Motor neuron (in vitro differentiated cells): ENCODE data around the gene SLC24A4. TPM values are rescaled to one million over a fixed set of nuclear protein-coding genes. Genes with fewer than 3 reads are reported as not detected.

Experiments used
- ATAC-seq, 8 experiments: fragments of 200-7000 bp; cut with Tn5 transposase; replicated peaks in 6 of 8; 2 replicates each; pipeline ENCODE4 v1.8.0; 2021; ENCODE audit warnings: mild to moderate bottlenecking in 8 of 8, moderate library complexity in 8 of 8
- H3K27ac ChIP-seq, 2 donors: fragments of 250-450 bp; sonication (Bioruptor Pico); 2 replicates each; pipeline ENCODE4 v1.9.0; 2021; ENCODE audit warnings: antibody characterized with exemption in 2 of 2, mild to moderate bottlenecking in 2 of 2, moderate library complexity in 1 of 2
- H3K4me1 ChIP-seq, 2 donors: fragments of 250-450 bp; sonication (Bioruptor Pico); replicated peaks in 1 of 2; 2 replicates each; pipeline ENCODE4 v1.6.1; 2021; ENCODE audit warnings: antibody characterized with exemption in 2 of 2, mild to moderate bottlenecking in 2 of 2, moderate library complexity in 1 of 2
- H3K4me3 ChIP-seq, 5 donors: fragments of 250-450 bp; sonication (Bioruptor Pico); 2 replicates each; pipeline ENCODE4 v1.9.0; 2021; ENCODE audit warnings: antibody characterized with exemption in 5 of 5, mild to moderate bottlenecking in 5 of 5, moderate library complexity in 4 of 5
- WGBS, 10 experiments: fragments of 450-650 bp; shearing (Covaris generic); methylation state at CpG; one replicate each; pipeline ENCODE4 v1.0.0; 2022; 5-methylcytosine and 5-hydroxymethylcytosine counted together
- in situ Hi-C, 9 experiments: fragments of 400-800 bp; cut with MboI; loops; one replicate each; pipeline ENCODE4 v1.15.0; 2021; ENCODE audit warnings: low sequenced_read_pairs in 9 of 9, low pct_unique_long_range_greater_than_20kb in 2 of 9; ENCODE audit not compliant: unreplicated experiment in 9 of 9
- total RNA-seq, 8 experiments: library from RNA; unstranded; fragments of 300-600 nt; gene quantifications; 2 replicates each; pipeline versions ENCODE4 v1.2.3 to v1.2.4, GENCODE V29; 2022

Gene SLC24A4
- total RNA-seq, 8 experiments from 2014 or later, result under 0.01 to 0.66 (median 0.20) TPM; not detected in 1

GRCh38 chr14:92323916-92324818 is 1.2 kb downstream of the SLC24A4 start:
- no peak for ATAC-seq
- H3K27ac ChIP-seq, result no peak overlapping the region

GRCh38 chr14:92325835-92326234 is 2.9 kb downstream of the SLC24A4 start:
- ATAC-seq, result no peak
- no peak overlapping the region for H3K27ac ChIP-seq
- WGBS, 10 experiments, result 4 to 80% (median 52%) methylated on average over 1 to 4 of the region's 4 CpGs; no CpG with 5 or more reads in 2 of the 10 experiments
- in situ Hi-C loops, result no loop called here
- H3K4me1 ChIP-seq, result peaks cover 0 to 3% of the 10 kb centered on the region in 2 donors
- no peak overlapping the region for H3K4me3 ChIP-seq

More at GRCh38 chr14:92323916-92324818, 1.2 kb downstream of the SLC24A4 start:
- in situ Hi-C loops, result no loop called here
- peak overlapping the region in 4 of 5 donors; percentile 25 to 42 (median 28) for H3K4me3 ChIP-seq
- peaks cover 0 to 3% of the 10 kb centered on the region in 2 donors for H3K4me1 ChIP-seq
- 0 to 43% (median 14%) methylated on average over 1 to 11 of the region's 42 CpGs for WGBS, 10 experiments

- in situ Hi-C loops, result no loop called here
- no peak for ATAC-seq
- peaks cover 0 to 1% of the 10 kb centered on the region in 2 donors for H3K4me1 ChIP-seq
- 0 to 67% (median 47%) methylated on average over 1 to 6 of the region's 8 CpGs; no CpG with 5 or more reads in 2 of the 10 experiments for WGBS, 10 experiments
- H3K27ac ChIP-seq, result no peak overlapping the region
- H3K4me3 ChIP-seq, result no peak overlapping the region
These were observed 5.8 kb downstream of the SLC24A4 start for GRCh38 chr14:92328664-92329255.

GRCh38 chr14:92334050-92334449 is 11.1 kb downstream of the SLC24A4 start:
- no peak for ATAC-seq
- WGBS, 10 experiments, result 20 to 80% (median 66%) methylated on average over 1 to 3 of the region's 4 CpGs; no CpG with 5 or more reads in 6 of the 10 experiments
- Histone ChIP-seq H3K4me1 (no peaks in the 10 kb centered on the region), H3K4me3 (no peak overlapping the region), H3K27ac (no peak overlapping the region)
- in situ Hi-C loops, result no loop called here

- WGBS, 10 experiments, result 73 to 100% (median 81%) methylated on average over 1 to 6 of the region's 6 CpGs; no CpG with 5 or more reads in 4 of the 10 experiments
- ATAC-seq, result no peak
- H3K27ac ChIP-seq, result no peak overlapping the region
- no peaks in the 10 kb centered on the region for H3K4me1 ChIP-seq
- in situ Hi-C loops, result no loop called here
- no peak overlapping the region for H3K4me3 ChIP-seq
These were observed 13.4 kb downstream of the SLC24A4 start for GRCh38 chr14:92336363-92336762.

- no peaks in the 10 kb centered on the region for H3K4me1 ChIP-seq
- H3K27ac ChIP-seq, result no peak overlapping the region
- in situ Hi-C loops, result no loop called here
- ATAC-seq, result no peak
- WGBS, 10 experiments, result 7 to 100% (median 52%) methylated on average over 2 to 12 of the region's 12 CpGs; no CpG with 5 or more reads in 5 of the 10 experiments
- no peak overlapping the region for H3K4me3 ChIP-seq
These were observed 16.5 kb downstream of the SLC24A4 start for GRCh38 chr14:92339426-92339825.

GRCh38 chr14:92340071-92340470 is 17.1 kb downstream of the SLC24A4 start:
- in situ Hi-C loops, result no loop called here
- Histone ChIP-seq H3K4me3 (no peak overlapping the region), H3K27ac (no peak overlapping the region), H3K4me1 (no peaks in the 10 kb centered on the region)
- WGBS, 10 experiments, result 0 to 67% (median 46%) methylated on average over 1 to 5 of the region's 5 CpGs; no CpG with 5 or more reads in 5 of the 10 experiments
- ATAC-seq, result no peak

- Histone ChIP-seq H3K4me3 (no peak overlapping the region), H3K4me1 (no peaks in the 10 kb centered on the region), H3K27ac (no peak overlapping the region)
- no peak for ATAC-seq
- 43 to 84% (median 66%) methylated on average over 1 to 5 of the region's 7 CpGs; no CpG with 5 or more reads in 2 of the 10 experiments for WGBS, 10 experiments
- in situ Hi-C loops, result no loop called here
These were observed 18.0 kb downstream of the SLC24A4 start for GRCh38 chr14:92340931-92341330.

- Histone ChIP-seq H3K4me1 (no peaks in the 10 kb centered on the region), H3K4me3 (no peak overlapping the region), H3K27ac (no peak overlapping the region)
- 50 to 80% (median 56%) methylated on average over 1 to 5 of the region's 6 CpGs; no CpG with 5 or more reads in 4 of the 10 experiments for WGBS, 10 experiments
- in situ Hi-C loops, result no loop called here
- no peak for ATAC-seq
These were observed 18.8 kb downstream of the SLC24A4 start for GRCh38 chr14:92341791-92342190.

- Histone ChIP-seq H3K4me1 (peaks cover 0 to 8% of the 10 kb centered on the region in 2 donors), H3K27ac (no peak overlapping the region), H3K4me3 (no peak overlapping the region)
- 55 to 100% (median 90%) methylated on average over 1 to 4 of the region's 5 CpGs; no CpG with 5 or more reads in 1 of the 10 experiments for WGBS, 10 experiments
- peak in 3 of 8 experiments; percentile 26 to 94 (median 46) for ATAC-seq
- in situ Hi-C loops, result no loop called here
These were observed 25.2 kb downstream of the SLC24A4 start for GRCh38 chr14:92348154-92348553.

GRCh38 chr14:92351750-92352149 is 28.8 kb downstream of the SLC24A4 start:
- in situ Hi-C loops, result no loop called here
- 33 to 100% (median 81%) methylated on average over 1 of the region's 1 CpG for WGBS, 10 experiments
- no peak for ATAC-seq
- Histone ChIP-seq H3K4me3 (no peak overlapping the region), H3K27ac (no peak overlapping the region), H3K4me1 (peaks cover 0 to 8% of the 10 kb centered on the region in 2 donors)

- Histone ChIP-seq H3K4me1 (peaks cover 0 to 8% of the 10 kb centered on the region in 2 donors), H3K4me3 (no peak overlapping the region), H3K27ac (no peak overlapping the region)
- ATAC-seq, result no peak
- whole genome bisulfite sequencing, 10 experiments, result 8 to 75% (median 39%) methylated on average over 1 to 9 of the region's 9 CpGs
- in situ Hi-C loops, result no loop called here
These were observed 29.4 kb downstream of the SLC24A4 start for GRCh38 chr14:92352158-92352985.
